Measurements from ENCODE around the gene QTRT2. TPM values are rescaled to one million over a fixed set of nuclear protein-coding genes. Genes with fewer than 3 reads are reported as not detected.
A peak's percentile ranks its signal among the peaks of the same experiment; 100 is the strongest.

QTRT2 gene
- total RNA-seq, 1 donor from 2014 or later, result 23.9 TPM

- TF ChIP-seq CTCF (IDR thresholded peaks at IDR 0.05; ENCODE audit: unreplicated experiment), result no peak
- H3K9me3 Mint-ChIP-seq (ENCODE audit: unreplicated experiment), result no peaks in the 10 kb centered on the region
These were observed 35.6 kb upstream of the QTRT2 start for GRCh38 chr3:114020907-114021306.

GRCh38 chr3:114022145-114022802, 34.3 kb upstream of the QTRT2 start:
- Mint-ChIP-seq H3K4me1 (ENCODE audit: unreplicated experiment) (peaks cover 42% of the 10 kb centered on the region), H3K9me3 (ENCODE audit: unreplicated experiment) (no peaks in the 10 kb centered on the region), H3K4me3 (ENCODE audit: unreplicated experiment) (no peak overlapping the region), H3K36me3 (ENCODE audit: low read depth, unreplicated experiment) (no peaks in the 10 kb centered on the region), H3K27me3 (ENCODE audit: unreplicated experiment) (no peaks in the 10 kb centered on the region), H3K27ac (ENCODE audit: unreplicated experiment) (no peak overlapping the region)
- DNase-seq (ENCODE audit: low spot score), result no peak
- no peak for TF ChIP-seq CTCF (IDR thresholded peaks at IDR 0.05; ENCODE audit: unreplicated experiment)

More at GRCh38 chr3:114020907-114021306, 35.6 kb upstream of the QTRT2 start:
- no peaks in the 10 kb centered on the region for H3K36me3 Mint-ChIP-seq (ENCODE audit: low read depth, unreplicated experiment)
- H3K27ac Mint-ChIP-seq (ENCODE audit: unreplicated experiment), result peak overlapping the region; percentile 19
- peaks cover 35% of the 10 kb centered on the region for H3K4me1 Mint-ChIP-seq (ENCODE audit: unreplicated experiment)
- DNase-seq (ENCODE audit: low spot score), result no peak
- no peak overlapping the region for H3K4me3 Mint-ChIP-seq (ENCODE audit: unreplicated experiment)
- H3K27me3 Mint-ChIP-seq (ENCODE audit: unreplicated experiment), result no peaks in the 10 kb centered on the region

- Mint-ChIP-seq H3K9me3 (ENCODE audit: unreplicated experiment) (no peaks in the 10 kb centered on the region), H3K27ac (ENCODE audit: unreplicated experiment) (no peak overlapping the region), H3K36me3 (ENCODE audit: low read depth, unreplicated experiment) (no peaks in the 10 kb centered on the region), H3K4me3 (ENCODE audit: unreplicated experiment) (no peak overlapping the region), H3K27me3 (ENCODE audit: unreplicated experiment) (no peaks in the 10 kb centered on the region), H3K4me1 (ENCODE audit: unreplicated experiment) (peaks cover 29% of the 10 kb centered on the region)
- DNase-seq (ENCODE audit: low spot score), result no peak
- no peak for TF ChIP-seq CTCF (IDR thresholded peaks at IDR 0.05; ENCODE audit: unreplicated experiment)
These were observed 31.1 kb upstream of the QTRT2 start for GRCh38 chr3:114025451-114025850.

GRCh38 chr3:114026331-114026730, 30.2 kb upstream of the QTRT2 start:
- H3K4me3 Mint-ChIP-seq (ENCODE audit: unreplicated experiment), result no peak overlapping the region
- H3K4me1 Mint-ChIP-seq (ENCODE audit: unreplicated experiment), result peaks cover 26% of the 10 kb centered on the region
- no peak for TF ChIP-seq CTCF (IDR thresholded peaks at IDR 0.05; ENCODE audit: unreplicated experiment)
- no peak overlapping the region for H3K27ac Mint-ChIP-seq (ENCODE audit: unreplicated experiment)
- no peak for DNase-seq (ENCODE audit: low spot score)
- no peaks in the 10 kb centered on the region for H3K27me3 Mint-ChIP-seq (ENCODE audit: unreplicated experiment)
- H3K36me3 Mint-ChIP-seq (ENCODE audit: low read depth, unreplicated experiment), result no peaks in the 10 kb centered on the region
- no peaks in the 10 kb centered on the region for H3K9me3 Mint-ChIP-seq (ENCODE audit: unreplicated experiment)

GRCh38 chr3:114033721-114034120, 22.8 kb upstream of the QTRT2 start:
- no peak for TF ChIP-seq CTCF (IDR thresholded peaks at IDR 0.05; ENCODE audit: unreplicated experiment)
- peaks cover 2% of the 10 kb centered on the region for H3K27me3 Mint-ChIP-seq (ENCODE audit: unreplicated experiment)
- no peak overlapping the region for H3K27ac Mint-ChIP-seq (ENCODE audit: unreplicated experiment)
- no peaks in the 10 kb centered on the region for H3K36me3 Mint-ChIP-seq (ENCODE audit: low read depth, unreplicated experiment)
- no peak overlapping the region for H3K4me3 Mint-ChIP-seq (ENCODE audit: unreplicated experiment)
- peaks cover 8% of the 10 kb centered on the region for H3K4me1 Mint-ChIP-seq (ENCODE audit: unreplicated experiment)
- DNase-seq (ENCODE audit: low spot score), result no peak
- H3K9me3 Mint-ChIP-seq (ENCODE audit: unreplicated experiment), result no peaks in the 10 kb centered on the region
